KOPT-K1 (cell line): ENCODE measurements around the gene IL20.

Source experiments
- H3K27ac ChIP-seq: fragments of 200-600 bp; sonication (generic); 2 replicates; pipeline ENCODE4 v1.5.1; 2016; ENCODE audit warnings: antibody characterized with exemption, mild to moderate bottlenecking, low read depth, low read length; ENCODE audit not compliant: poor library complexity, severe bottlenecking
- H3K36me3 ChIP-seq: fragments of 200-600 bp; sonication (generic); 2 replicates; pipeline ENCODE4 v1.5.1; 2017; ENCODE audit warnings: antibody characterized with exemption, mild to moderate bottlenecking, low read length, moderate library complexity; ENCODE audit not compliant: insufficient read depth
- H3K9me3 ChIP-seq: fragments of 200-600 bp; sonication (generic); 2 replicates; pipeline ENCODE4 v1.5.1; 2017; ENCODE audit warnings: antibody characterized with exemption, low read length, mild to moderate bottlenecking; ENCODE audit not compliant: insufficient read depth, poor library complexity, severe bottlenecking

Gene IL20

GRCh38 chr1:206854401-206855129 is 10.9 kb upstream of the IL20 start:
- H3K9me3 ChIP-seq = no peaks in the 10 kb centered on the region
- H3K27ac ChIP-seq = no peak overlapping the region
- no peaks in the 10 kb centered on the region for H3K36me3 ChIP-seq

GRCh38 chr1:206855859-206856258 is 9.6 kb upstream of the IL20 start:
- no peaks in the 10 kb centered on the region for H3K36me3 ChIP-seq
- H3K27ac ChIP-seq = no peak overlapping the region

GRCh38 chr1:206856674-206857464 is 8.6 kb upstream of the IL20 start:
- Histone ChIP-seq H3K9me3 (no peaks in the 10 kb centered on the region), H3K36me3 (no peaks in the 10 kb centered on the region)

More at GRCh38 chr1:206855859-206856258, 9.6 kb upstream of the IL20 start:
- no peaks in the 10 kb centered on the region for H3K9me3 ChIP-seq

GRCh38 chr1:206859082-206859521 is 6.3 kb upstream of the IL20 start:
- no peak overlapping the region for H3K27ac ChIP-seq
- H3K9me3 ChIP-seq = no peaks in the 10 kb centered on the region
- no peaks in the 10 kb centered on the region for H3K36me3 ChIP-seq

More at GRCh38 chr1:206856674-206857464, 8.6 kb upstream of the IL20 start:
- H3K27ac ChIP-seq = no peak overlapping the region

- no peaks in the 10 kb centered on the region for H3K9me3 ChIP-seq
- no peak overlapping the region for H3K27ac ChIP-seq
- H3K36me3 ChIP-seq = no peaks in the 10 kb centered on the region
Observed at GRCh38 chr1:206860165-206860564, 5.3 kb upstream of the IL20 start.

GRCh38 chr1:206863266-206863665 is 2.2 kb upstream of the IL20 start:
- H3K36me3 ChIP-seq = no peaks in the 10 kb centered on the region
- no peak overlapping the region for H3K27ac ChIP-seq
- H3K9me3 ChIP-seq = no peaks in the 10 kb centered on the region

- Histone ChIP-seq H3K36me3 (no peaks in the 10 kb centered on the region), H3K27ac (no peak overlapping the region), H3K9me3 (no peaks in the 10 kb centered on the region)
Observed at GRCh38 chr1:206866062-206866461, 639 bp downstream of the IL20 start.

- H3K36me3 ChIP-seq = no peaks in the 10 kb centered on the region
- no peak overlapping the region for H3K27ac ChIP-seq
- H3K9me3 ChIP-seq = peaks cover 2% of the 10 kb centered on the region
Observed at GRCh38 chr1:206867239-206867638, 1.8 kb downstream of the IL20 start.

- no peak overlapping the region for H3K27ac ChIP-seq
- H3K36me3 ChIP-seq = no peaks in the 10 kb centered on the region
- H3K9me3 ChIP-seq = peaks cover 4% of the 10 kb centered on the region
Observed at GRCh38 chr1:206867716-206868115, 2.3 kb downstream of the IL20 start.

GRCh38 chr1:206868264-206868663 is 2.8 kb downstream of the IL20 start:
- Histone ChIP-seq H3K9me3 (peaks cover 4% of the 10 kb centered on the region), H3K36me3 (no peaks in the 10 kb centered on the region), H3K27ac (no peak overlapping the region)

GRCh38 chr1:206872139-206872538 is 6.7 kb downstream of the IL20 start:
- peaks cover 14% of the 10 kb centered on the region for H3K9me3 ChIP-seq
- H3K27ac ChIP-seq = no peak overlapping the region
- no peaks in the 10 kb centered on the region for H3K36me3 ChIP-seq

GRCh38 chr1:206873603-206874188 is 8.3 kb downstream of the IL20 start:
- Histone ChIP-seq H3K36me3 (no peaks in the 10 kb centered on the region), H3K9me3 (peaks cover 25% of the 10 kb centered on the region), H3K27ac (no peak overlapping the region)

GRCh38 chr1:206875752-206876377 is 10.4 kb downstream of the IL20 start:
- H3K27ac ChIP-seq = no peak overlapping the region
- H3K36me3 ChIP-seq = no peaks in the 10 kb centered on the region
- H3K9me3 ChIP-seq = peaks cover 32% of the 10 kb centered on the region

- peaks cover 27% of the 10 kb centered on the region for H3K9me3 ChIP-seq
- no peak overlapping the region for H3K27ac ChIP-seq
- H3K36me3 ChIP-seq = no peaks in the 10 kb centered on the region
Observed at GRCh38 chr1:206878456-206878855, 13.0 kb downstream of the IL20 start.

- no peaks in the 10 kb centered on the region for H3K36me3 ChIP-seq
- H3K9me3 ChIP-seq = peaks cover 27% of the 10 kb centered on the region
- H3K27ac ChIP-seq = no peak overlapping the region
Observed at GRCh38 chr1:206880314-206880713, 14.9 kb downstream of the IL20 start.
